HFFc6 (cell line): Measurements from ENCODE around the gene MCC. TPM values are rescaled to one million over a fixed set of nuclear protein-coding genes. Genes with fewer than 3 reads are reported as not detected.

Experiments used
- DNase-seq: peaks from one replicate; pipeline ENCODE4 v3.0.0-alpha.2; 2018
- H3K27ac Mint-ChIP-seq: 2 replicates; pipeline ENCODE4 v1.8.0; 2020; ENCODE audit warnings: mild to moderate bottlenecking, mixed read lengths
- H3K27me3 Mint-ChIP-seq: 2 replicates; pipeline ENCODE4 v1.8.0; 2021; ENCODE audit warnings: mild to moderate bottlenecking, moderate library complexity, mixed read lengths; ENCODE audit not compliant: insufficient read depth
- H3K36me3 Mint-ChIP-seq: 2 replicates; pipeline ENCODE4 v1.8.0; 2021; ENCODE audit warnings: low read depth, mixed read lengths
- H3K4me1 Mint-ChIP-seq: 2 replicates; pipeline ENCODE4 v1.8.0; 2020; ENCODE audit warnings: low read depth, mixed read lengths
- H3K4me3 Mint-ChIP-seq: 2 replicates; pipeline ENCODE4 v1.8.0; 2020; ENCODE audit warnings: mild to moderate bottlenecking, moderate library complexity, mixed read lengths
- H3K9me3 Mint-ChIP-seq: 2 replicates; pipeline ENCODE4 v1.8.0; 2020; ENCODE audit warnings: mild to moderate bottlenecking, mixed read lengths
- CTCF ChIP-seq: fragments of 200-600 bp; sonication (generic); IDR thresholded peaks from 2 replicates; pipeline ENCODE4 v1.5.0; 2021; ENCODE audit warnings: antibody characterized with exemption, mild to moderate bottlenecking
- total RNA-seq, 6 experiments: library from RNA; stranded (reverse); fragmentation: NEBNext Ultra II Directional; extraction: Animal tissue kit (Norgen Biotek cat#: 25700); gene quantifications; 2 replicates in 1 of 6; 3 replicates in 5 of 6; pipeline ENCODE4 v1.2.3, GENCODE V29; 2021

Gene MCC
- total RNA-seq, 6 experiments from 2014 or later: 2.5 to 4.9 (median 3.0) TPM

- Mint-ChIP-seq H3K36me3 (no peaks in the 10 kb centered on the region), H3K4me3 (no peak overlapping the region), H3K27ac (no peak overlapping the region), H3K27me3 (peaks cover 8% of the 10 kb centered on the region), H3K4me1 (no peaks in the 10 kb centered on the region), H3K9me3 (no peaks in the 10 kb centered on the region)
- TF ChIP-seq CTCF: no peak
- DNase-seq: no peak
Measured at GRCh38 chr5:113127021-113127420, 361.2 kb downstream of the MCC start.

- no peak overlapping the region for H3K4me3 Mint-ChIP-seq
- DNase-seq: no peak
- peaks cover 8% of the 10 kb centered on the region for H3K27me3 Mint-ChIP-seq
- H3K4me1 Mint-ChIP-seq: no peaks in the 10 kb centered on the region
- no peak for TF ChIP-seq CTCF
- no peak overlapping the region for H3K27ac Mint-ChIP-seq
- no peaks in the 10 kb centered on the region for H3K36me3 Mint-ChIP-seq
- no peaks in the 10 kb centered on the region for H3K9me3 Mint-ChIP-seq
Measured at GRCh38 chr5:113125371-113125770, 362.9 kb downstream of the MCC start.

GRCh38 chr5:113124914-113125313, 363.3 kb downstream of the MCC start:
- Mint-ChIP-seq H3K27me3 (peaks cover 8% of the 10 kb centered on the region), H3K36me3 (no peaks in the 10 kb centered on the region), H3K4me1 (no peaks in the 10 kb centered on the region), H3K4me3 (no peak overlapping the region), H3K27ac (no peak overlapping the region), H3K9me3 (no peaks in the 10 kb centered on the region)
- DNase-seq: no peak
- TF ChIP-seq CTCF: no peak

- DNase-seq: no peak
- Mint-ChIP-seq H3K4me3 (no peak overlapping the region), H3K36me3 (no peaks in the 10 kb centered on the region), H3K9me3 (no peaks in the 10 kb centered on the region), H3K27me3 (peaks cover 5% of the 10 kb centered on the region), H3K27ac (no peak overlapping the region), H3K4me1 (no peaks in the 10 kb centered on the region; the same call in 1 of the 2 replicates)
- TF ChIP-seq CTCF: no peak
Measured at GRCh38 chr5:113124265-113124664, 364.0 kb downstream of the MCC start.

- Mint-ChIP-seq H3K27ac (no peak overlapping the region), H3K36me3 (no peaks in the 10 kb centered on the region), H3K9me3 (no peaks in the 10 kb centered on the region), H3K4me3 (no peak overlapping the region), H3K27me3 (peaks cover 4% of the 10 kb centered on the region), H3K4me1 (no peaks in the 10 kb centered on the region; the same call in 1 of the 2 replicates)
- peak; percentile 43; the same call in 1 of the 2 replicates for TF ChIP-seq CTCF
- no peak for DNase-seq
Measured at GRCh38 chr5:113123618-113124017, 364.6 kb downstream of the MCC start.

- no peaks in the 10 kb centered on the region; the same call in 1 of the 2 replicates for H3K4me1 Mint-ChIP-seq
Measured at GRCh38 chr5:113122053-113122452, 366.2 kb downstream of the MCC start.

More at GRCh38 chr5:113122053-113122452, 366.2 kb downstream of the MCC start:
- Mint-ChIP-seq H3K4me3 (no peak overlapping the region), H3K27me3 (peaks cover 3% of the 10 kb centered on the region), H3K36me3 (no peaks in the 10 kb centered on the region), H3K9me3 (no peaks in the 10 kb centered on the region), H3K27ac (no peak overlapping the region)
- TF ChIP-seq CTCF: no peak
- peak; percentile 59 for DNase-seq
